Vagina (tissue), 2 donors: Measurements from ENCODE around the gene TTC28.

Source experiments
- POLR2AphosphoS5 ChIP-seq, 2 donors: sonication (generic); formaldehyde crosslinking; IDR thresholded peaks; one replicate each; pipeline ENCODE4 v1.9.0; 2017; ENCODE audit warnings: antibody characterized with exemption in 2 of 2, mild to moderate bottlenecking in 2 of 2, low read depth in 1 of 2; ENCODE audit not compliant: insufficient read depth in 1 of 2
- TF ChIP-seq, protein P1 (sequence below), 3 experiments: fragments of 450-650 bp in 2 of 3; fragments of 200-600 bp in 1 of 3; sonication (generic) in 1 of 3; IDR thresholded peaks; one replicate each; pipeline ENCODE4 v1.5.1; 2017 to 2019; ENCODE audit warnings: antibody characterized with exemption in 3 of 3, mild to moderate bottlenecking in 2 of 3, moderate library complexity in 2 of 3

DNA sequence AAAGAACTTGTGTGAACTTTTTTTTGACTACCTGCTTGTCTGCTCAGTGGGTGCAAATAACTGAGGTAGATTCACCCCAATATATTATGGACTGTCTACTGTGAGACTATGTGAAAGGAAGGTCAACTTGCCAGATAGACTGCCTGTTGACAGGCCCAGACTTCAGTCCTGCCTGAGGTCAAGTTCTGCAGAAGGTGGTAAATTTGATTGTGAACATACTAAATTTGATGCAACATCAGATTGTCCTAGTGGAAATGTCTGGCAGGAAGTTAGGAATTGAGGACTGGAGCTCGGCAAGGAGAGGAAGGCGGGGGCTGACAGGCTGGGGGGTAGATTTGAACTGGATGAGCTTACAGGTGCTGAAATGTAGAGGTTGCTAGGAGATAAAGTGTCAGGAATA is 140.7 kb downstream of the TTC28 start:
- no peak for TF ChIP-seq POLR2AphosphoS5 (IDR thresholded peaks at IDR 0.05; ENCODE audit: insufficient read depth in 1 of 2, low read depth in 1 of 2)
- TF ChIP-seq, protein P1, sequence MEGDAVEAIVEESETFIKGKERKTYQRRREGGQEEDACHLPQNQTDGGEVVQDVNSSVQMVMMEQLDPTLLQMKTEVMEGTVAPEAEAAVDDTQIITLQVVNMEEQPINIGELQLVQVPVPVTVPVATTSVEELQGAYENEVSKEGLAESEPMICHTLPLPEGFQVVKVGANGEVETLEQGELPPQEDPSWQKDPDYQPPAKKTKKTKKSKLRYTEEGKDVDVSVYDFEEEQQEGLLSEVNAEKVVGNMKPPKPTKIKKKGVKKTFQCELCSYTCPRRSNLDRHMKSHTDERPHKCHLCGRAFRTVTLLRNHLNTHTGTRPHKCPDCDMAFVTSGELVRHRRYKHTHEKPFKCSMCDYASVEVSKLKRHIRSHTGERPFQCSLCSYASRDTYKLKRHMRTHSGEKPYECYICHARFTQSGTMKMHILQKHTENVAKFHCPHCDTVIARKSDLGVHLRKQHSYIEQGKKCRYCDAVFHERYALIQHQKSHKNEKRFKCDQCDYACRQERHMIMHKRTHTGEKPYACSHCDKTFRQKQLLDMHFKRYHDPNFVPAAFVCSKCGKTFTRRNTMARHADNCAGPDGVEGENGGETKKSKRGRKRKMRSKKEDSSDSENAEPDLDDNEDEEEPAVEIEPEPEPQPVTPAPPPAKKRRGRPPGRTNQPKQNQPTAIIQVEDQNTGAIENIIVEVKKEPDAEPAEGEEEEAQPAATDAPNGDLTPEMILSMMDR (IDR thresholded peaks at IDR 0.05): no peak
